Fibroblast of pulmonary artery (primary cell): Measurements from ENCODE around the gene SBNO2.

Source experiments
- DNase-seq: peaks from one replicate; pipeline ENCODE4 v3.0.0-alpha.2; 2010; ENCODE audit warnings: low read depth
- H3K4me3 ChIP-seq: replicated peaks from 2 replicates; pipeline ENCODE4 v1.5.1; 2011; ENCODE audit warnings: low read depth, mild to moderate bottlenecking, control low read depth, low read length, moderate library complexity
- TF ChIP-seq, protein P1 (sequence below): IDR thresholded peaks from 2 replicates; pipeline ENCODE4 v1.5.1; 2011; ENCODE audit warnings: mild to moderate bottlenecking, control low read depth, low read length, inconsistent platforms; ENCODE audit errors: missing control alignments

Gene SBNO2

DNA sequence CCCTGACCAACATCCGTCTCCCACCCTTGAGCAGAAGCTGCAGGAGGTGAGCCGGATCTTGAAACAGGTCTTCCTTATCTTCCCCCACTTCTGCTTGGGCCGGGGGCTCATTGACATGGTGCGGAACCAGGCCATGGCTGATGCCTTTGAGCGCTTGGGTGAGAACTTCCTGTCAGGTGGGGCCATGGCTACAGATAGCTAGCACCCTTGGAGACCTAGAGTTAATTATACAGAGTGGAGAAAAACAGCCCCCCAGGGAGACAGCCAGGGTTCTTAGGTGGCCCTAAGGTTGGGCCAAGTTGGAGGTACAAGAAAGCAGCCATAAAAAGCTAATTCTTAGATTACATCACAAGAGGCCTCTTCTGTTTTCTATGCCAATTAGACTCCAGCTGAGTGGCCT is 116.0 kb downstream of the SBNO2 start:
- no peak overlapping the region for H3K4me3 ChIP-seq
- DNase-seq = no peak
- TF ChIP-seq, protein P1, sequence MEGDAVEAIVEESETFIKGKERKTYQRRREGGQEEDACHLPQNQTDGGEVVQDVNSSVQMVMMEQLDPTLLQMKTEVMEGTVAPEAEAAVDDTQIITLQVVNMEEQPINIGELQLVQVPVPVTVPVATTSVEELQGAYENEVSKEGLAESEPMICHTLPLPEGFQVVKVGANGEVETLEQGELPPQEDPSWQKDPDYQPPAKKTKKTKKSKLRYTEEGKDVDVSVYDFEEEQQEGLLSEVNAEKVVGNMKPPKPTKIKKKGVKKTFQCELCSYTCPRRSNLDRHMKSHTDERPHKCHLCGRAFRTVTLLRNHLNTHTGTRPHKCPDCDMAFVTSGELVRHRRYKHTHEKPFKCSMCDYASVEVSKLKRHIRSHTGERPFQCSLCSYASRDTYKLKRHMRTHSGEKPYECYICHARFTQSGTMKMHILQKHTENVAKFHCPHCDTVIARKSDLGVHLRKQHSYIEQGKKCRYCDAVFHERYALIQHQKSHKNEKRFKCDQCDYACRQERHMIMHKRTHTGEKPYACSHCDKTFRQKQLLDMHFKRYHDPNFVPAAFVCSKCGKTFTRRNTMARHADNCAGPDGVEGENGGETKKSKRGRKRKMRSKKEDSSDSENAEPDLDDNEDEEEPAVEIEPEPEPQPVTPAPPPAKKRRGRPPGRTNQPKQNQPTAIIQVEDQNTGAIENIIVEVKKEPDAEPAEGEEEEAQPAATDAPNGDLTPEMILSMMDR = no peak
